IPS-20b (cell line): ENCODE results near the gene SIK2.

Source experiments
- H3K27ac ChIP-seq: one replicate; pipeline ENCODE4 v1.5.1; 2013; ENCODE audit warnings: low read length
- H3K27me3 ChIP-seq: 2 replicates; pipeline ENCODE4 v1.6.1; 2013; ENCODE audit warnings: mild to moderate bottlenecking, low read length, inconsistent platforms; ENCODE audit not compliant: insufficient read depth
- H3K36me3 ChIP-seq: 2 replicates; pipeline ENCODE4 v1.6.1; 2013; ENCODE audit warnings: low read depth, mild to moderate bottlenecking, inconsistent platforms, low read length, moderate library complexity; ENCODE audit not compliant: insufficient read depth
- H3K4me1 ChIP-seq: 2 replicates; pipeline ENCODE4 v1.6.1; 2013; ENCODE audit warnings: mild to moderate bottlenecking, control low read depth, inconsistent platforms, low read length, moderate library complexity; ENCODE audit not compliant: insufficient read depth
- H3K4me3 ChIP-seq: 2 replicates; pipeline ENCODE4 v1.5.1; 2013; ENCODE audit warnings: mild to moderate bottlenecking, low read length, inconsistent platforms
- H3K9ac ChIP-seq: 2 replicates; pipeline ENCODE4 v1.6.1; 2013; ENCODE audit warnings: low read depth, mild to moderate bottlenecking, inconsistent platforms, low read length, moderate library complexity
- H3K9me3 ChIP-seq: 2 replicates; pipeline ENCODE4 v1.6.1; 2013; ENCODE audit warnings: mild to moderate bottlenecking, low read depth, low read length, inconsistent platforms; ENCODE audit not compliant: insufficient read depth

The SIK2 gene

DNA sequence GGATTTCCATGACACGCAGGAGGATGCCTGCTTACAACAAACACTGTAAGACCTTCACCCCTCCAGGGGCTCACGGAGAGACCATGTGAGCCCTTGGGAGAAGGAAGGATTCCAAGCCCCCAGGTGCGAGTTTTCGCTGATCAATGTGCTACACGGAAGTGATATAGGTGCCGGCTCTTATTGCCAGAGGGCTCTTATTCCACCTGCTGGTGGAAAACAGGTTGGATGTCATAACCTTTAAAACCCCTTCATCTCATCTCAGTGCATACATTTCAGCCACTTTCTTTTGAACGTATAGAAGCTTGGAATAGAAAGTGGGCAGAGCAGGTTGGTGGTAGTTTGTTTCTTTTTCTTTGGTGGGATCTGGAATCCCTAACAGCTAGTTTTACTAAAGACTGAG, 35.9 kb upstream of the SIK2 start:
- no peak overlapping the region for H3K4me3 ChIP-seq
- H3K4me1 ChIP-seq = peaks cover 28% of the 10 kb centered on the region
- no peaks in the 10 kb centered on the region for H3K36me3 ChIP-seq
- no peaks in the 10 kb centered on the region for H3K9me3 ChIP-seq
- H3K9ac ChIP-seq = no peak overlapping the region
- no peaks in the 10 kb centered on the region for H3K27me3 ChIP-seq
- H3K27ac ChIP-seq = no peak overlapping the region

DNA sequence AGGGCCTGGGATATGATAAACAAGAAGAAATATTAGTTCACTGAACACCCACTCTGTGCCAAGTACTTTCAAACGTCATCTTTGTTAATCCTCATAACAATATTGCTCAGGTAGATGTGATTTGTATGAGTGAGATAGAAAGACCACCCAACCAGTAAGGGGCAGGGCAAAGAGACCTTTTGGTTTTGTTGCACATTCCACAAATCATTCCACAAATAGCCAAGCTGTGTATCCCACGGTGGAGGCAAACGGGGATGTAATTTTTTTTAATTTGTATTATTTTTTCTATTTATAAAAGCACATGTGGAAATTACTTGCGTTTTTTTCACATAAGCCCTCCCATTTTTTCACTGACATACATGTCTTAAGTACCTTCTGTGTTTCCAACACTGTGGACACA, 32.8 kb upstream of the SIK2 start:
- peaks cover 7% of the 10 kb centered on the region; the same call in 1 of the 2 replicates for H3K4me1 ChIP-seq
- H3K9me3 ChIP-seq = no peaks in the 10 kb centered on the region
- no peak overlapping the region for H3K27ac ChIP-seq
- no peak overlapping the region for H3K9ac ChIP-seq
- H3K27me3 ChIP-seq = no peaks in the 10 kb centered on the region
- H3K4me3 ChIP-seq = no peak overlapping the region
- no peaks in the 10 kb centered on the region for H3K36me3 ChIP-seq

DNA sequence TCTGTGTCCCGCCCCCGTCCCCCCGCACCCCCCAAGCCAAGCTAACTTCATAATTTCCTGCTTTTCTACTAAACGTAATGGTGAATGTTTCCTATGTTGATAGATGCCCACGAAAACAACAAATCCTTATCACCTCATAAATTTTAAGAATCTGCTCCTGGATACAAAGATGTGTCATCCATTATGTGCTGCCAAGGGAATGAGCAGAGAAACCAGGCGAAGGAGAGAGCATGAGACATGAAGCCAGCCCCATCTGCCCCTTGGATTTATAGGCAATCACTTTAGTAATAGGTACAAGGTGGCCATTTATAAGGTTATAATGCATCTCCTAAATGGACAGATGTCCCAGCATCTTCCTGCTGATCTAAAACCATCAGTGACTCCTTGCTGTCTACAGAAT, 31.5 kb upstream of the SIK2 start:
- Histone ChIP-seq H3K36me3 (no peaks in the 10 kb centered on the region), H3K9ac (no peak overlapping the region), H3K9me3 (no peaks in the 10 kb centered on the region), H3K27ac (no peak overlapping the region), H3K4me3 (no peak overlapping the region), H3K4me1 (peaks cover 7% of the 10 kb centered on the region; the same call in 1 of the 2 replicates), H3K27me3 (no peaks in the 10 kb centered on the region)

DNA sequence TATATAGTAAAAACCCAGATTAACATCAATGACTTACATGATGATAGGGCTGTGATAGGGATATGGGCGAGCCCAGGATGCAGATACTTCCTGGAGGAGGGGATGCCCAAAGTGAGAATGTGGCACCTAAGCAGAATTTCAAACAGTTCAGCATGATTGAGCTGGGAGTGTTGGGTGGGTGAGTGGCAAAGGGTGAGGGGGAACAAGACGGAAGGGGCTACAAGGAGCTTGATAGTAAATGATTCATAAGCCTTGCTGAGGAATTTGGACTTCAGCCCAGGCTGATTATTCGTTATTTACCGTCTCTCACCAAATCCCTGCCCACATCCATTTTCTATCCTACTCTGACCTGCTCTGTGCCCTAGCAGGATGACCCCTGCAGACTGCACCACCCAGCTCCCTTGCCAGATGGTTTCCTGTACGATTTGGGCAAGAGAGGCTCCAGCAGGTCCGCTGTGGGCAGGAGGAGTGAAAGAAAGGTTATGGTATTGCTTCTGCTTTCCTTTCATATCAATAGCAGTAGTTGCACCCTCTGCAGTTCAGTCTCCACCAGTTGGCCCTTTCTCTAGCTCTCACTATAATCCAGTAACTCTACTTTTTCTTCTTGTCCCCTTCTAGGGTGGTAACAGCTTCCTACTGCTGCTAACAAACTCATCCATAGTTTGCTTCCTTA, 30.3 kb upstream of the SIK2 start:
- H3K4me1 ChIP-seq = peaks cover under 1% of the 10 kb centered on the region; the same call in 1 of the 2 replicates
- H3K27ac ChIP-seq = no peak overlapping the region
- H3K9me3 ChIP-seq = no peaks in the 10 kb centered on the region
- no peak overlapping the region for H3K9ac ChIP-seq
- no peaks in the 10 kb centered on the region for H3K27me3 ChIP-seq
- no peaks in the 10 kb centered on the region for H3K36me3 ChIP-seq
- no peak overlapping the region for H3K4me3 ChIP-seq

DNA sequence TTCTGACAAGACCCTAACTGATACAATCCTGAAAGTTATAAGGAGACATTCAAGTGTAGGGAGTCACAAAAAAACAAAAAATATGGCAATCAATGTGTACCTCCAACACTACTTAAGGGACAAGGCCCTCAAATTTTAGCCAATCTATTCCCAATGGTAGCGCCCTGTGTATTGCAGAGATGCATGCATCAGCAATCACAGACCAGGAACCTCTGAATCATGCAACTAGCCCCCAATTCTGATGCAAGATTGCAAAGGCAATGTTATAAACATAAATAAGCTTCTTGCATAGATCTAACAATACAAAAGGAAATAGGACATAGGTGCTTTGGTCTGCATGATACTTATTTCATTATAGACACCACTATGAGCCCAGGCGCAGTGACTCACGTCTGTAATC, 29.7 kb upstream of the SIK2 start:
- Histone ChIP-seq H3K4me3 (no peak overlapping the region), H3K9ac (no peak overlapping the region), H3K27me3 (no peaks in the 10 kb centered on the region), H3K36me3 (no peaks in the 10 kb centered on the region), H3K4me1 (no peaks in the 10 kb centered on the region), H3K9me3 (no peaks in the 10 kb centered on the region), H3K27ac (no peak overlapping the region)

DNA sequence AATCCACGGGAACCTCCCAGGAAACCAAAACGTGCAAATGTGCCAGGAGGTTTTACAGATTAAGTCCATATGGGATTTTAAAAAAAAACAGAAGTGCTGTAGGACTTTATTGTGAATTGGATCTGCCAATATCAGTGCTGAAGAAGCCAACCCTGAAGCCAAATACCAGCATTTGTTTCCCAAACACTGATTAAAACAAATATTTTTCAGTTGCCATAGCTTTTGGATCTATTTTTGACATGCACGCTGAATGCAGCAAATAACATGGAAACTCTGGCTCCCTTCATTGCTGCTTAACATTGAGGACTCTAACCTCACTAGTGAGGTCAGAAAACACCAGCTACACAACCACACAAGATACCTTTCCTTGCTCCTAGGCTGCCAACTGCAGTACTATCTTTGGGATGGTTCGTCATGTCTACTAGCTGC, 28.4 kb upstream of the SIK2 start:
- Histone ChIP-seq H3K4me3 (no peak overlapping the region), H3K36me3 (no peaks in the 10 kb centered on the region), H3K9ac (no peak overlapping the region), H3K27me3 (no peaks in the 10 kb centered on the region), H3K27ac (no peak overlapping the region), H3K4me1 (no peaks in the 10 kb centered on the region), H3K9me3 (no peaks in the 10 kb centered on the region)

DNA sequence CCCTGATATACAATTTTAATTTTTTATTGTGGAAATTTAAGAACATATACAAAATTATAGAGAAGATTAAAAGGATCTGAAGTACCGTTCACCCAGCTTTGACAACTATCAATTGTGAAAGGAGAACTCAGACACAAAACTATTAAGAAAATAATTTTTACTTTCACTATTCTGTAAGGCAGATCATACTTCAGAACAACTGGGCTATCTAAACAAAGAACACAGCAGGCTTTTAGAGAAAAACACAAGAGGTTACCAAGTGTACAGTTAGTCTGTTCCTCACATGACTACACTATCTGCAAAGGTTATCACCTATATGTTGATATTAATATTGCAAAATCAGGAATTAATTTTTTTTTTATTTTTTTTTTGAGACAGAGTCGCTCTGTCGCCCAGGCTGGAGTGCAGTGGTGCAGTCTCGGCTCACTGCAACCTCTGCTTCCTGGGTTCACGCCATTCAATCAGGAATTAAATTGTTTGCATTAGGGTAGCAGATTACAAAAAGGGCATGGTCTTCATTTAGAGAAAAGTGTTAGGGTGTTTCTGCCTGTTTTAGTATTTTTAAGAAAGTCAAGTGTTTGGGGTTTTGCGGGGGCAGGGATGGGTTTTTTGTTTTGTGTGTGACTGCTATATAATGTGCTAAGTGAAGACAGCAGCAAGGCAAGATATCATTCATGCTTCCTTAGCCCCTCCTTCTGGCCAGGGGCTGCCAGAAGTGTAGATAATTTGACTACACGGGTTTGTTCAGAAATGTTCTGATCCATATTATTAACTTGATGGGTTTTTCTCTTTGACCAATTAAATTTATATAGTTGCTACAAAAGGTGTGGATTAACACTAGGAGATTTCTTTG, 27.6 kb upstream of the SIK2 start:
- H3K27me3 ChIP-seq = no peaks in the 10 kb centered on the region
- H3K4me3 ChIP-seq = no peak overlapping the region
- no peak overlapping the region for H3K27ac ChIP-seq
- no peak overlapping the region for H3K9ac ChIP-seq
- no peaks in the 10 kb centered on the region for H3K36me3 ChIP-seq
- H3K9me3 ChIP-seq = no peaks in the 10 kb centered on the region
- H3K4me1 ChIP-seq = no peaks in the 10 kb centered on the region

DNA sequence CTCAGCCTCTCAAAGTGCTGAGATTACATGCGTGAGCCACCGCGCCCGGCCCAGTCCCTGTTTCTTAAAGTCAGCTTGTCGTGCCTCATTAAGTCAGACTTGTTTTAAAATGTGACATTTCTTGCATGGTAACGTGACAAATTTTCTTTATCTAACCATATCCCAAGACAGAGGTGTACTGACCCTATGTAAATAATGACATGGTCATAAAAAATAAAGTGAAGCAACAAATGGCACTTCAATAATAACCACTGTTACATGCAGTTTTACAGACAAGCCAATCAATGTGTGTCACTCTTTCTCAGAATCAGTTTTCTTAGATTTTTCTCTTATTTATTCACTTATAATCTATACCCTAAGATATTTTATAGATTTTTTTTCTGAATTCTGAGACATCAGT, 26.5 kb upstream of the SIK2 start:
- H3K4me1 ChIP-seq = no peaks in the 10 kb centered on the region
- no peaks in the 10 kb centered on the region for H3K27me3 ChIP-seq
- H3K27ac ChIP-seq = no peak overlapping the region
- H3K4me3 ChIP-seq = no peak overlapping the region
- no peaks in the 10 kb centered on the region for H3K36me3 ChIP-seq
- no peak overlapping the region for H3K9ac ChIP-seq
- no peaks in the 10 kb centered on the region for H3K9me3 ChIP-seq

DNA sequence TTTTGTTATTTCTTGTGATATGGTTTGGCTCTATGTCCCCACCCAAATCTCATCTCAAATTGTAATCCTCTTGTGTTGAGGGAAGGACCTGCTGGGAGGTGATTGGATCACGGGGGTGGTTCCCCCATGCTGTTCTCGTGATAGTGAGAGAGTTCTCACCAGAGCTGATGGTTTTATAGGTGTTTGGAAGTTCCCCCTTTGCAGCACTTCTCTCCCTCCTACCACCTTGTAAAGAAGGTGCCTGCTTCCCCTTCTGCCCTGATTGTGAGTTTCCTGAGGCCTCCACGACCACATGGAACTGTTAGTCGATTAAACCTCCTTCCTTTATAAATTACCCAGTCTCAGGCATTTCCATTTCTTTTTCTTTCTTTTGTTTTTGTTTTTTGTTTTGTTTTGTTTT, 24.4 kb upstream of the SIK2 start:
- H3K9ac ChIP-seq = no peak overlapping the region
- H3K9me3 ChIP-seq = no peaks in the 10 kb centered on the region
- H3K4me3 ChIP-seq = no peak overlapping the region
- no peaks in the 10 kb centered on the region for H3K4me1 ChIP-seq
- H3K27me3 ChIP-seq = no peaks in the 10 kb centered on the region; the same call in 1 of the 2 replicates
- H3K36me3 ChIP-seq = no peaks in the 10 kb centered on the region
- H3K27ac ChIP-seq = no peak overlapping the region

DNA sequence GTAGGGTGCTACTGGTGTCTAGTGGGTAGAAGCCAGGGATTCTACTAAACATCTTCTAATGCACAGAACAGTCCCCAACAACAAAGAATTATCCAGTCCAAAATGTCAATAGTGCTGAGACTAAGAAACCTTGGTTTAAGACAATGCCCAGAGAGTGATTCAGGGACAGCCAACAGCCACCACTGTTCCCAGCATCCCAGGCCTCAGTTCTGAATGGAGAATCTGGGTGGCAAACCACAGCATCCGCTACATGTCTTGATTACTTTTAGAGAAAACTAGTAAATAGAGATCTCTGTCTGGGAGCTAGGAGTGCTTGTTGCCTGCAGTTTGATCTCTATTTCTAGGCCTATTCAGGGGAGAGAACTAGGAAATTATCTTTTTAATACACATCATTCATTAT, 20.9 kb upstream of the SIK2 start:
- H3K27ac ChIP-seq = no peak overlapping the region
- H3K9me3 ChIP-seq = no peaks in the 10 kb centered on the region
- H3K9ac ChIP-seq = no peak overlapping the region

DNA sequence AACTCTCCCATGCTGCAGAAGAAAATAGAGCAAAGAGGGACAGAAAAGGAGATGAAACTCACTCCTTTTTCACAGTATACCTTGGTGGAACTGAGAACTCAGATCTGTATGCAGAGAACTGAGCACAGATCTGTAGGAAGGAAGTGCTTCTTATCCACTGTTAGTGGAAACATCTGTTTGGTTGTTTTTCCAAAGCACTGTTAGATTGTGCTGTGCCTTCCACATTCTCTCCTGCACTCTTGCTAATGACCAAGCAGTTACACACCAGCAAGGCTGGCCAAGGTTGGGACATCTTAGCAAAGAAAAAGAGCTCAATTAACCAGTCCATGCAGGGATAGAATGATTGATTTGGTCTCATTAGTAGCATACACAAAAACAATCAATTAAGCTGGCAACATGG, 20.1 kb upstream of the SIK2 start:
- Histone ChIP-seq H3K27ac (no peak overlapping the region), H3K9me3 (no peaks in the 10 kb centered on the region), H3K9ac (no peak overlapping the region), H3K4me1 (no peaks in the 10 kb centered on the region), H3K27me3 (no peaks in the 10 kb centered on the region; the same call in 1 of the 2 replicates), H3K4me3 (no peak overlapping the region), H3K36me3 (no peaks in the 10 kb centered on the region)

More for the DNA sequence above, 20.9 kb upstream of the SIK2 start:
- no peaks in the 10 kb centered on the region; the same call in 1 of the 2 replicates for H3K27me3 ChIP-seq
- no peak overlapping the region for H3K4me3 ChIP-seq
- no peaks in the 10 kb centered on the region for H3K4me1 ChIP-seq
- no peaks in the 10 kb centered on the region for H3K36me3 ChIP-seq

DNA sequence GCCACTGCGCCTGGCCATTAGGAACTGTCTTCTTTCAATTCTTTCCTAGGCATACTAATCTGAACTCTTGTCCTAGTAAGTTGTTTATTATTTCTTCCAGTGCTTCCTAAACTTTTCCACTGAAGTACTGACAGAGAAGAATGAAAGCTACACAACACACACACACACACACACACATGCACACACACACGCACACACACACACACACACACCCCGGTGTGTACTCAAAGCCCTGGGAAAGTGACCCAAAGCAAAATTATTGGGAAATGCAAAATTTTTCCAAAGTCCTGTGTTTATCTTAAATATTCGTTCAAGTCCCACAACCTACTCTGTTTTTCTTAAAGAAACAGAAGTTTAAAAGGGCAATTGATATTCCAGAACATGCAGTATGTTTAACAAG, 19.4 kb upstream of the SIK2 start:
- Histone ChIP-seq H3K4me3 (no peak overlapping the region), H3K9ac (no peak overlapping the region), H3K4me1 (no peaks in the 10 kb centered on the region), H3K27ac (no peak overlapping the region), H3K9me3 (no peaks in the 10 kb centered on the region), H3K36me3 (no peaks in the 10 kb centered on the region), H3K27me3 (no peaks in the 10 kb centered on the region; the same call in 1 of the 2 replicates)
